Lower leg skin (tissue), 3 donors: ENCODE data around the gene C1orf105.

ENCODE experiments used
- CTCF ChIP-seq, 3 donors: fragments of 450-650 bp; IDR thresholded peaks; one replicate each; pipeline ENCODE4 v1.5.1; 2016; ENCODE audit warnings: antibody characterized with exemption in 3 of 3, mild to moderate bottlenecking in 3 of 3, moderate library complexity in 2 of 3
- POLR2A ChIP-seq, 2 donors: fragments of 450-650 bp; IDR thresholded peaks; one replicate each; pipeline ENCODE4 v1.6.1; 2016 to 2017; ENCODE audit warnings: antibody characterized with exemption in 2 of 2, mild to moderate bottlenecking in 1 of 2, moderate library complexity in 1 of 2

GRCh38 chr1:172498857-172499256 lies 78.4 kb downstream of the C1orf105 start:
- TF ChIP-seq CTCF (IDR thresholded peaks at IDR 0.05) = no peak
- no peak for TF ChIP-seq POLR2A (IDR thresholded peaks at IDR 0.05)
